Measurements from ENCODE around the gene CRYBA2.
A peak's percentile ranks its signal among the peaks of the same experiment; 100 is the strongest.

The CRYBA2 gene

DNA sequence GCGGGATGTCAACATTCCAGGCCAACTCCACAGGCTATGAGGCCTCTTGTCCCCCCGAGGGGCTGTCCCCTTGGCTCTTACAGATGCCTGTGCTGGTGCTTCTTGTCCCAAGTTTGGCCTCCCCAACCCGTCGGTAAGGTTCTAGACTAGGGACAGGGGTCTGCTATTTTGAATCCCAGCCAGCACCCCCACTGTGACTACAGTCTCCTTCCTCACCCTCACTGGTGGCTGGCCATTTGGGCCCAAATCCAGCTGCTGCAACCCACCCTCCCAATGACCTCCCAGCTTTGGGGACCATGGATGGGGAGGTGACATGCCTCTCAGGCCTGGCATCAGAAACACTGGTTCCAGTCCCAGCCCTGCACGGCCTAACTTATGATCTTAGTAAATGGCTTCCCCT lies 29.4 kb upstream of the CRYBA2 start:
- DNase-seq = no peak

DNA sequence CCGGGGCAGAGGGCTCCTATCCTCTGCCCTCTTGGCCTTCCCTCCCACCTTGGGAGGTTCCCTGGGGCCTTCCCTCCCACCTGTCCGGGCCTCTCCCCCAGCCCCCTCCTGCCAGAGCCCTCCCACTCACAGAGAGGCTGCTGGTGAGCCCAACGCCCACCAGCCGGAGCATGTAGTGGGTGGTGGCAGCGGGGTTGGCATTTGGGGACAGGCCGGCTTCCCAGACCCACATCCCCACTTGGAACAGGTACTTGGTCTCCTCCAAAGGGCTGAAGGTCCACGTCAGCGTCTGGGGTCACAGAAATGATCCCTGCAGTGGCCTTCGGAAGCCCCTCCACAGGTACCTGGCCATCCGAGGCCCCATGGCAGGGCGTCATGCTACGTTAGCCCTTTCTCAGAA lies 28.8 kb upstream of the CRYBA2 start:
- DNase-seq = no peak

DNA sequence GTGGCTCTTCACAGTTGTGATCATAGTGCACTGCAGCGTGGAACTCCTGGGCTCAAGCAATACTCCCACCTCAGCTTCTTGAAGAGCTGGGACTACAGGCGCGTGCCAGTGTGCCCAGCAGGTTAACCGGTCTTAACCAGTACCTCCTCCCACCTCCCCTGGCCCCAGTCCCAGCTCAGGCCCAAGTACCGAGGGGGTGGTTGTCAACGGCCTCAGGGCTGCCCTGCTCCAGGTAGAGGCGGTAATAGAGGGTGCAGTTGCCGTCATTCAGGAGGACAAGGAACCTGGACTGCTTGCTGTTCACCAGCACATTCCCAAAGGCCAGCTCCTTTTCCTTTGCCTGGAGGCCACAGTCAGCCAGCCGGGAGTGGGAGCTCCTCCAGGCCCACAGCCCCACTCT lies 28.4 kb upstream of the CRYBA2 start:
- DNase-seq = no peak

DNA sequence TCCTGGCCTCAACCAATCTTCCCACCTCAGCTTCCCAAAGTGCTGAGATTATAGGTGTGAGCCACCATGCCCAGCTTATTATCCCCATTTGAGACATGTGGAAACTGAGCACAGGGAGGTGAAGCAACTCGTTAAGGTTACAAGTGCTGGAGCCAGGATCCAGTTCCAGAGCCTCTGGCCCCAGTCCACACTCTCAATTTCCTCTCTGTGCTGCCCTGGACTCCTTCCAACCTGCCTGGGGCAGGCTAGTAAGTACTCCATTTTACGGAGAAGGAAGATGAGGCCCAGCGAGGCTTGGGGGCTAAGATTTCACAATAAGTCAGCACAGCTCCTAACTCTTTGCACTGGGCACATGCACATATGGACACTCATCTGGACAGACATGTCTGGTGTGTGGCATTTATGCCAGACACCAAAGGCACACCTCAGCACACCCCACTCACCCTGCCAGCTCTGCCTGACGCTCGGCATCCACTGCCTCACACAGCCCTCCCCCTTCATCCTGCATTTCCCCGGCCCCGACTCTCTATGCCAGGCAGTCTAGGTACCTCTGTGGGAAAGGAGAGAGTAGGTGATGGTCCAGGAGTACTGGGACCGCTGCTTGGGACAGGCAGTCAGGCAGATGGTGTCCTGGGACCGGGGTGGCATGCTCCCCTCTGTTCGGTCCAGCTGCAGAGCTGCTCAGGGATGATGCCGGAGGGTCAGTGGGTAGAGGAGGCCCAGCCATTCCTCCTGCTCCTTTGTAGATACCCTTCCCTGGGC lies 27.6 kb upstream of the CRYBA2 start:
- DNase-seq = no peak

GRCh38 chr2:219019436-219019835 lies 26.2 kb upstream of the CRYBA2 start:
- no peak for DNase-seq

GRCh38 chr2:219018726-219019125 lies 25.5 kb upstream of the CRYBA2 start:
- no peak for DNase-seq

GRCh38 chr2:219018286-219018685 lies 25.1 kb upstream of the CRYBA2 start:
- no peak for DNase-seq

DNA sequence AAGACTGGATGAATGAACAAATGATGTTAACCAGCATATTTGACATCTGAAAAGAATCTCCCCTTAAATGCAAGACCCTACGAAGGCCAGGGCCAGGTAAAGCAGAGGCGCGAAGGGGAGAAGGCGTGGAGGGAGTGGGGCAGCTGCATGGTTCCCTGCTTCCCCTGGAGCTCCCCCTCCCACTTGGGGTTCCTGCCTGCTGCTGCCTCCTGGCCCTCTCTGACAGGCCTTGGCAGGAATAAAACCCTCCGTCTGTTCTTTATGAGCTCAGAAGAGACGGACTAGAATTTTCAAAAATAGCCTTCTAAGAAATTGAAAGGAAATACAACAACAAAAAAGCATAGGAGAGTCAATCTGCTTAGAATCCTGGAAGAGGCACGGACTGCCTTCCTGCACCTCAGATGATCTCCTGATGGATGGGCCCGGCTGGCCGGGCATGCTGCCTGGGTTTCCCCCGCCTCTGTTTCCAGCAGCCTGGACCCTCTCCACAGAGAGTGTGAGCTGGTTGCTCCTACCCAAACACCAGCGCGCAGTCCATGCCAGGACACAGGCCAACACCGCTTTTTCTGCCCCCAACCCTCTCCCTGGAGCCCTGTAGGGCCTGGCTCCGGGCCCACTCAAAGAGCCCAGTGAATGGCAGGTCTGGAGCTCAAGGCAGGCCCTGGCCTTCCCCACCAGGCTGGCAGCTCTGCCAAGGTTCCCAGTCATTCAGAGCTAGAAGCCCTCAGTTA lies 24.1 kb upstream of the CRYBA2 start:
- no peak for DNase-seq

DNA sequence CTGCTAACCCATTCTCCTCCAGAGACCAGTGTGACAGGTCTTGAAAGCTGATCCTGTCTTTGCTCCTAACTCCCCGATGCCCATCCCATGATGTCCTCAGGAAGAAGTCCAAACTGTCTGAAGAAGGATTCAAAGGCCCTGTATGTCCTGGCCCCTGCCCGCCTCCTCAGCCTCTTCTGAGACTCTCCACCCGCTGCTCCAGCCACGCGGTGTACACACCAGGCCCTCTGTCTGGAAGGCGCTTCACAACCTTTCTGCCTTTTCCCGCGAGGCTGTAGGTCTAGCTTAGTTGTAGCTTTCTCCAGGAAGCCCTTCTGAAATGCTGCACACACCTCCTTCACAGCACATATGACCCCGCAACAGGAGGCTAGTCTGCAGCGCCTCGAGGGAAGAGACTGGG lies 23.5 kb upstream of the CRYBA2 start:
- DNase-seq = no peak

GRCh38 chr2:219010873-219011272 lies 17.7 kb upstream of the CRYBA2 start:
- DNase-seq = no peak

- DNase-seq = no peak
Measured at GRCh38 chr2:219010162-219010756, 17.0 kb upstream of the CRYBA2 start.

GRCh38 chr2:219009294-219009693 lies 16.1 kb upstream of the CRYBA2 start:
- DNase-seq = no peak

DNA sequence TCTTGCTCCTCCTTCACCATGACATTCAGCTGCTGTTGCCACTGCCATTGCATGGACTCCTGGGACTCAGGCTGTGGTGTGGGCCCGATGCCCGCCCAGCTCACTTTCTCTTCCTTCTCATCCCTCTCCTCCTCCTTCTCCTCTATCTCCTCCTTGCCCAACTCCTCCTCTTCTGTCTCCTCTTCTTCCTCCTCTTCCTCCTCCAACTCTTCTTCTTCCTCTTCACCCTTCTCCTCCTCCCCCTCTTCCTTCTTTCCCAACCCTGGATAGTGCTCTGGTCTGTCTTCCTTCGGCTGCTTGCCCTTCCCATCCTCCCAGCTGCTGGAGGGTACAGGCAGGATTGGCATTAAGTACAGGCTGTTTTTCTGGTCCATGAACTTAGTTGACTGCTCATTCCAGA lies 10.8 kb upstream of the CRYBA2 start:
- no peak for DNase-seq

DNA sequence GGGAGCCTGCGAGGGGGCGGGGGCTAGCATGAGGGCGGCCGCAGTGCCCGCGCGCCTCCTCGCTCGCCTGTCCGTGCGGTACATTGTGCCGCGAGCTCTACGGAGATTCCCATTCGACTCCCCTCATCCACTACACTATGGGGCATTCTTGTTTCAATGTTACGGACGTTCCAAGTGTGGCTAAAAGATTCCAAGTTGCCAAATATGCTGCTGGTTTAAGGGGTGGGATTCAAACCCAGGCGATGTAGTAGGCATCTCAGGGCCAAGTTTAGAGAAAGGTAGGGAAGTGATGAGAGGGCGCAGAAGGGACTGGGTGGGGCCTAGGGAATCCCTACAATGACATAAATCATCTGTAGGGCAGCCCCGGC lies 10.0 kb upstream of the CRYBA2 start:
- no peak for DNase-seq

DNA sequence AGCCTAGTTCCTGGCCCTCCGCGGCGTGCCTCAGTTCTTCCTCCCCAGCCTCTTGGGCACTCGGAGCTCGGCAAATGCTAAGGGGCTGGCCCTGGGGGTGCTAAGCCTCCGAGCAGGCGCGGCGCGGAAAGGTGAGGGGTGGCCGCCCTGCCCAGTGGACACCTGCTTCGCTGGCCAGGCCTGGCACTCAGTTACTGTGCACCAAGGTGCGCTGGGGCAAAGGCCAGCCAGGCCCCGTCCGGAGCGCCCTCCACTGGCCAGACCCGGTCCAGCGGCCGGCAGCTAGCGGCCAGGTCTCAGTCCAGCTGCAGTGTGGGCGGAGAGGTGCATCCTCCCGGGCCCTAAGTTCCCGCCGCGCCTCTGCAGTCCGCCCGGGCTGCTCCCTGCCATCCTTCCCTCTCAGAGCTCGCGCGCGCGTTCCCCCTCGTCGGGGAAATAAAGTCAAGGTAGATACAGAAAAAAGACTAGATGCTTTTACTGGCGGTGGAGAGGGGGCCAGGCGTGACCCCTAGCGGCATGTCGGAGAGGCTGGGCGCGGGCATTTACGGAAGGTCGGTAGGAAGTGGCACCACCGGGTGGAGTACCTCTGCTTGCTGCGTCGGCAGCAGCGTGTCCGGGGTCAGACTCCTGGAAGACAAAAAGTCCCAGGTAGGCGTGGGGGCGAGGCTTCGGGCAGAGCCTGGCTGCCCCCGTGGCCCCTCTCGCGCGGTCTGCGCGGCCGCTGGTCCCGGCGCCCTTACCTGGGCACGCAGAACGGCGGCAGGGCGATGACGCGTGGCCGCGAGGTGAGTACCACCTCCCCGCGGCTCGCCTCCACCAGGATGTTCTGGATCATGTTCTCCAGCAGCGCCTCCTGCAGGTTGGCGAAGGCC lies 9.4 kb upstream of the CRYBA2 start:
- no peak for DNase-seq

GRCh38 chr2:219001577-219002394 lies 8.6 kb upstream of the CRYBA2 start:
- peak; percentile 59 for DNase-seq

DNA sequence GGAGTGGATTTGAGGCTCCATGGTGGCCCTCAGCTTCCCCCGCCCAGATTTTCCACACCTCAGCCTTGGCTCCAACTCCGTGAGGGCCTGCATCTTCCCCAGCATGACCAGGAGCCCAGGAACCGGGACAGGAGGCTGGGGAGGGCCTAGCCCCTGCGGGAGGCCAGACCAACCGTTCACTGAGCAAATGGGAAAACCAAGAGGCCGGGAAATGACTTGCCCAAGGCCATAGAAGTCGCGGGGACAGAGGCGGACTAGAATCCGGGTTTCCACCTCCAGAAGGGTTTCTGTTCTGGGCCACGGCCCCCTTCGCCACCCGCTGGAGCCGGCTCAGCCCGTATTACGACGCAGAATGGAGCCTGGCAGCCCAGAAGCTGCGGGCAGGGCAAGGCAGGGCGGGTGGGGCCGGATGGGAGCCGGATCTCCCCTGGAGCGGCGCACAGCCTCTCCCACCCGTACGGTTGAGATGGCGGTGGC lies 7.9 kb upstream of the CRYBA2 start:
- no peak for DNase-seq

GRCh38 chr2:219000569-219000960 lies 7.3 kb upstream of the CRYBA2 start:
- DNase-seq = no peak

- no peak for DNase-seq
Measured at GRCh38 chr2:218999881-219000568, 6.8 kb upstream of the CRYBA2 start.

DNA sequence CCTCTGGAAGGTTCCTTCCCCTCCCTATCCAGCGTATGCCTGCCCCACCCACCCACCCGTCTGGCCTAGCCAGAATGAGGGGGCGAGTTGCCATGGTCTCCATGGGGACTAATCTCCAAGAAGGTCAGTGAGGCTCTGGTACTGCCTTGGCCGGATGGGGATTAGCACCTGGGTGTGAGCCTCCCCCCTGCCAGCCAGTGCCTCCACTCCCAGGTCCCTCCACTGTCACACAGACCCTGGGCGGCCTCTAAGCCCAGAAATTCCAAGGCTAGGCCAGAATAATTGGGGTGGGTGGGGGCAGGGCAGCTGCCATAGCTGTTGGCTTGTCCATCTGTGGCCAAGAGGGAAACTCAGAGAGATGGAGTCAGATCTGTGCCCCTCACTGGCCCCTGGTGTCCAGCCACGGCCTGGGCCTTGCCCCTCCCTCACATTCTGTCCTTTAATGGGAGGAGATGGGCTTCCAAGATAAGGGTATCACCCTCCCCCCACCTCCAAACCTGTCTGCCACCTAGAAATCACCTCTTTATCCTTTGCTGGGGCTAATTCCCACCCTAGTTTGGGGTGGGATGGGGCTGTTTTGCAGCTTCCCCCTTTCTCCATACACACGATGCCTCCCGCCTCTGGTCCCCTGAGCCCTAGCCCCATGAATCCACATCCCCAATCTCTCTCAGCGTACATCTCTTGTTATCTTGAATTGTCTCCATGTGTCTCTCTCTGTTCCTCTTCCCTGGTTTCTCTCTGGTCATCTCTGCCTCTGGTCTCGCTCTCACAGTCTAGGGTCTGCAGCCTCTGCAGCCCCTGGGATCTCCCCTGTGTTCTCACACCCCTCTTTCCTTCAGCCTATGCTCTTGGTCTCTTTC lies 6.0 kb upstream of the CRYBA2 start:
- no peak for DNase-seq

All from activated CD8-positive, alpha-beta memory T cell treated with anti-CD3 and anti-CD28 coated beads, Interleukin-2, amount 50 U/mL, for 4 hours (primary cell).